GM18507 (cell line): Measurements from ENCODE around the gene RUBCNL.

Experiments used
- DNase-seq: peaks from one replicate; pipeline ENCODE4 v3.0.0; 2011; ENCODE audit warnings: low read depth; ENCODE audit not compliant: insufficient read length; ENCODE audit errors: extremely low spot score
- FAIRE-seq: peaks from 2 replicates; lab custom pipeline; 2011; peaks lifted over from hg19 to GRCh38; lab: Jason Lieb, UNC

The RUBCNL gene

GRCh38 chr13:46345398-46345797, 41.7 kb downstream of the RUBCNL start:
- FAIRE-seq (no peak), DNase-seq (no peak)

- FAIRE-seq = no peak
- no peak for DNase-seq
These were observed 43.6 kb downstream of the RUBCNL start for GRCh38 chr13:46343279-46343994.

GRCh38 chr13:46342538-46342937, 44.5 kb downstream of the RUBCNL start:
- DNase-seq (no peak), FAIRE-seq (peak; percentile 5)

GRCh38 chr13:46341112-46341711, 45.8 kb downstream of the RUBCNL start:
- no peak for DNase-seq
- FAIRE-seq = peak; percentile 82

- FAIRE-seq = peak; percentile 56
These were observed 46.4 kb downstream of the RUBCNL start for GRCh38 chr13:46340631-46341111.

GRCh38 chr13:46340011-46340410, 47.0 kb downstream of the RUBCNL start:
- FAIRE-seq (no peak), DNase-seq (no peak)

More at GRCh38 chr13:46340631-46341111, 46.4 kb downstream of the RUBCNL start:
- no peak for DNase-seq

- peak; percentile 83 for FAIRE-seq
- no peak for DNase-seq
These were observed 47.9 kb downstream of the RUBCNL start for GRCh38 chr13:46339035-46339666.

GRCh38 chr13:46337700-46338099, 49.4 kb downstream of the RUBCNL start:
- FAIRE-seq = no peak

GRCh38 chr13:46334035-46334822, 52.8 kb downstream of the RUBCNL start:
- DNase-seq (no peak), FAIRE-seq (peak; percentile 69)

More at GRCh38 chr13:46337700-46338099, 49.4 kb downstream of the RUBCNL start:
- DNase-seq = no peak

GRCh38 chr13:46332772-46333171, 54.3 kb downstream of the RUBCNL start:
- no peak for FAIRE-seq
- DNase-seq = no peak

- FAIRE-seq = no peak
These were observed 57.4 kb downstream of the RUBCNL start for GRCh38 chr13:46329624-46330023.

GRCh38 chr13:46327246-46327645, 59.8 kb downstream of the RUBCNL start:
- FAIRE-seq (no peak), DNase-seq (no peak)

More at GRCh38 chr13:46329624-46330023, 57.4 kb downstream of the RUBCNL start:
- no peak for DNase-seq

GRCh38 chr13:46324976-46325375, 62.1 kb downstream of the RUBCNL start:
- DNase-seq = no peak
- FAIRE-seq = no peak

- DNase-seq (peak; percentile 49), FAIRE-seq (peak; percentile 84)
These were observed 65.4 kb downstream of the RUBCNL start for GRCh38 chr13:46321494-46322225.

- FAIRE-seq = no peak
- no peak for DNase-seq
These were observed 66.2 kb downstream of the RUBCNL start for GRCh38 chr13:46320821-46321220.

- DNase-seq = no peak
- no peak for FAIRE-seq
These were observed 66.6 kb downstream of the RUBCNL start for GRCh38 chr13:46320406-46320805.

- no peak for FAIRE-seq
- DNase-seq = no peak
These were observed 68.1 kb downstream of the RUBCNL start for GRCh38 chr13:46318986-46319385.

- no peak for DNase-seq
- no peak for FAIRE-seq
These were observed 69.9 kb downstream of the RUBCNL start for GRCh38 chr13:46317120-46317519.

- no peak for DNase-seq
- no peak for FAIRE-seq
These were observed 71.5 kb downstream of the RUBCNL start for GRCh38 chr13:46315491-46316075.
